Measurements from ENCODE around the gene GTPBP4. TPM values are rescaled to one million over a fixed set of nuclear protein-coding genes. Genes with fewer than 3 reads are reported as not detected.
A peak's percentile ranks its signal among the peaks of the same experiment; 100 is the strongest.

GTPBP4 gene
- total and polyA plus RNA-seq, 9 of the 15 experiments (the other 6 are each of a cell fraction or from before 2014, with no cell fraction given), result 79.0 to 155 (median 128) TPM

GRCh38 chr10:1056326-1057105 lies 68.3 kb downstream of the GTPBP4 start, which contains the start of gene WDR37 (continued):
- peak; percentile 43; the same call in 1 of the 2 replicates for TF ChIP-seq CEBPZ (IDR thresholded peaks at IDR 0.05; ENCODE audit: borderline replicate concordance, low read depth, low read length)
- TF ChIP-seq KDM5B (IDR thresholded peaks at IDR 0.05; ENCODE audit: insufficient replicate concordance, low read depth, low read length), result peak; percentile 62
- TF ChIP-seq CTCF (IDR thresholded peaks at IDR 0.05 in 2 of 3, conservative IDR thresholded peaks at IDR 0.05 in 1 of 3; ENCODE audit: insufficient read depth in 2 of 3, low read depth in 1 of 3, low read length in 3 of 3), result no peak
- TF ChIP-seq NONO (IDR thresholded peaks at IDR 0.05; ENCODE audit: low read depth in 2 of 2, low read length in 1 of 2), result peak; percentile 78 to 84
- 0 out of 2 replicates have a peak, but pooled peaks have one; percentile 40 for TF ChIP-seq TCF7 (IDR thresholded peaks at IDR 0.05; ENCODE audit: borderline replicate concordance)
- no peak for TF ChIP-seq SAFB2 (IDR thresholded peaks at IDR 0.05; ENCODE audit: borderline replicate concordance, low read depth, low read length, severe bottlenecking)
- TF ChIP-seq SIN3B (IDR thresholded peaks at IDR 0.05; ENCODE audit: low read depth), result peak; percentile 71
- no peak for TF ChIP-seq ZNF449 (CRISPR knock-in tag; IDR thresholded peaks at IDR 0.05)
- peak; percentile 88; the same call in 1 of the 2 replicates for TF ChIP-seq PREB (CRISPR knock-in tag; IDR thresholded peaks at IDR 0.05)
- no peak for TF ChIP-seq KLF10 (CRISPR knock-in tag; IDR thresholded peaks at IDR 0.05)
- TF ChIP-seq CREB3L1 (IDR thresholded peaks at IDR 0.05; ENCODE audit: borderline replicate concordance, low read depth), result peak; percentile 57; the same call in 1 of the 2 replicates
- TF ChIP-seq ZNF655 (CRISPR knock-in tag; IDR thresholded peaks at IDR 0.05), result no peak
- TF ChIP-seq NCOR1 (IDR thresholded peaks at IDR 0.05), result peak; percentile 70
- peak; percentile 66; the same call in 1 of the 2 replicates for TF ChIP-seq CTBP1 (IDR thresholded peaks at IDR 0.05; ENCODE audit: borderline replicate concordance)

Measured in K562 (cell line).